Uterus (tissue), 4 donors: ENCODE results near the gene SERTAD1. TPM values are rescaled to one million over a fixed set of nuclear protein-coding genes. Genes with fewer than 3 reads are reported as not detected.

Source experiments
- DNase-seq, 2 donors: peaks; one replicate each; pipeline ENCODE4 v3.0.0-alpha.2; 2019 to 2020
- H3K27ac ChIP-seq, 2 donors: fragments of 200-600 bp; sonication (generic); 1 replicate in 1 of 2; 2 replicates in 1 of 2; pipeline ENCODE4 v1.5.1; 2016 to 2018
- H3K27me3 ChIP-seq, 2 donors: fragments of 200-600 bp; sonication (generic); one replicate each; pipeline ENCODE4 v1.5.1; 2018 to 2019; ENCODE audit warnings: control low read depth in 1 of 2
- H3K36me3 ChIP-seq, 2 donors: fragments of 200-600 bp; sonication (generic); one replicate each; pipeline ENCODE4 v1.5.1; 2019; ENCODE audit warnings: control low read depth in 1 of 2
- H3K4me1 ChIP-seq, 2 donors: fragments of 200-600 bp; sonication (generic); one replicate each; pipeline ENCODE4 v1.5.1; 2018 to 2019; ENCODE audit warnings: control low read depth in 1 of 2
- H3K4me3 ChIP-seq, 2 donors: fragments of 200-600 bp; sonication (generic); 1 replicate in 1 of 2; 2 replicates in 1 of 2; pipeline ENCODE4 v1.5.1; 2018 to 2019; ENCODE audit warnings: mild to moderate bottlenecking in 1 of 2
- H3K9me3 ChIP-seq, 2 donors: fragments of 200-600 bp; sonication (generic); one replicate each; pipeline ENCODE4 v1.5.1; 2019; ENCODE audit warnings: control low read depth in 1 of 2
- POLR2A ChIP-seq, 2 donors: fragments of 450-650 bp; IDR thresholded peaks; one replicate each; pipeline ENCODE4 v1.6.1; 2016; ENCODE audit warnings: antibody characterized with exemption in 2 of 2, mild to moderate bottlenecking in 1 of 2, moderate library complexity in 1 of 2
- intact Hi-C: fragments of 100-400 bp; cut with DNase I; formaldehyde crosslinking; loops from one replicate; pipeline ENCODE4 v1.15.1; 2023; ENCODE audit warnings: low total_unique reads
- total RNA-seq, 4 donors: library from RNA; depleted of rRNA in 3 of 4; stranded (reverse); fragments of >200 nt in 3 of 4; gene quantifications; one replicate each; pipeline versions ENCODE4 v1.1.0 to v1.2.4, GENCODE V29; 2014 to 2023
- TF ChIP-seq, protein P1 (sequence below), 4 experiments: fragments of 200-600 bp in 2 of 4; fragments of 450-650 bp in 2 of 4; sonication (generic) in 2 of 4; IDR thresholded peaks; one replicate each; pipeline ENCODE4 v1.5.1; 2016 to 2019; ENCODE audit warnings: antibody characterized with exemption in 4 of 4, mild to moderate bottlenecking in 2 of 4, moderate library complexity in 1 of 4
- donor health status: DM: yes; HTN: yes; CAD: no.

The SERTAD1 gene, protein sequence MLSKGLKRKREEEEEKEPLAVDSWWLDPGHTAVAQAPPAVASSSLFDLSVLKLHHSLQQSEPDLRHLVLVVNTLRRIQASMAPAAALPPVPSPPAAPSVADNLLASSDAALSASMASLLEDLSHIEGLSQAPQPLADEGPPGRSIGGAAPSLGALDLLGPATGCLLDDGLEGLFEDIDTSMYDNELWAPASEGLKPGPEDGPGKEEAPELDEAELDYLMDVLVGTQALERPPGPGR
- 10 to 100 TPM in 3 of 4 donors, 1 to 10 TPM in 1; 3.1 to 18.4 (median 15.8) TPM for total RNA-seq

DNA sequence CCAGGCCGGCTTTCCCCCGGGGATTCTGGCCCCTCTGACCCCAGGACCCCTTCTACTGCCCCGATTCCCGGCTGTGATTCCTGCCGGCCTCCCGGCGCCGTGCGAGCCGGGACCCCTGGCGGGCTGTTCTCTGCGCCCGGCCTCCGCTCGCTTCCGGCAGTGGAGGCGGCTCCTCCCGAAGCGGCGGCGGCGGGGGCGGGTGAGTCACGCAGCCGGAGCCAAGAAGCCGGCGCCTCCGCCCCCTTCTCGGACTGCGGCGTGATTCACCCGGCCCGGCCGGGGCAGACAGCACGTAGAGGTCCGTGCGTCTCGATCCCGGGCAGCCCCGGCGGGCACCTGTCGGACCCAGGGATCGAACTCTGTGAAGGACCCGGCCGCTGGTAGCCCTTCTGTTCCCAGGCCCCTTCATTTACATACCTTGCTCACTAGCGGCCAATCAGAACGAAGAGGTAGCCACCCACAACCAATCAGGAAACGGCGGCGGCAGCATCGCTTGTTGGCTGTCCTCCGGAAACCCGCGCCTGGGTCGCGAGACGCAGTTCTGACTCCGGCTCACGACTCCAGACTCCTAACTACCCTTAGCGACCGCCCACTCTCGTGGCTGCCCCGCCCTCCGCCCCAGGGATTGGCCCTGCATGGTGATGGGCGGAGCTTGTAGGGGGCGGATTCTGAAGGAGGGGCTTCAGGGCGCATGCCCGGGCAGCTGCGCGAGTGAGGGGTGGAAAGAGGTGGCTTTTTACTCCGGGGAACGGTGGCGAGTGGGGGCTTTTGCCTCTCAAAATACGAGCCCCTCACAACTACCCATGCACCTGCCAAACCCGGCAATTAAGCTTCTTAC is at the start of gene SERTAD1:
Gene SERTAD1, minus strand, starts transcription at position 543 of the 838 bp plus-strand sequence. CDS start 2,446 bp downstream, outside the sequence.
- Histone ChIP-seq H3K27me3 (no peaks in the 10 kb centered on the region), H3K27ac (peak within 1 kb of the TSS; percentile 98), H3K9me3 (no peaks in the 10 kb centered on the region), H3K4me3 (peak within 1 kb of the TSS; percentile 72 to 93), H3K4me1 (peaks cover 0 to 21% of the 10 kb centered on the region in 2 donors), H3K36me3 (no peaks in the 10 kb centered on the region)
- intact Hi-C loops: no loop called here
- DNase-seq: peak; percentile 100
- TF ChIP-seq, protein P1, sequence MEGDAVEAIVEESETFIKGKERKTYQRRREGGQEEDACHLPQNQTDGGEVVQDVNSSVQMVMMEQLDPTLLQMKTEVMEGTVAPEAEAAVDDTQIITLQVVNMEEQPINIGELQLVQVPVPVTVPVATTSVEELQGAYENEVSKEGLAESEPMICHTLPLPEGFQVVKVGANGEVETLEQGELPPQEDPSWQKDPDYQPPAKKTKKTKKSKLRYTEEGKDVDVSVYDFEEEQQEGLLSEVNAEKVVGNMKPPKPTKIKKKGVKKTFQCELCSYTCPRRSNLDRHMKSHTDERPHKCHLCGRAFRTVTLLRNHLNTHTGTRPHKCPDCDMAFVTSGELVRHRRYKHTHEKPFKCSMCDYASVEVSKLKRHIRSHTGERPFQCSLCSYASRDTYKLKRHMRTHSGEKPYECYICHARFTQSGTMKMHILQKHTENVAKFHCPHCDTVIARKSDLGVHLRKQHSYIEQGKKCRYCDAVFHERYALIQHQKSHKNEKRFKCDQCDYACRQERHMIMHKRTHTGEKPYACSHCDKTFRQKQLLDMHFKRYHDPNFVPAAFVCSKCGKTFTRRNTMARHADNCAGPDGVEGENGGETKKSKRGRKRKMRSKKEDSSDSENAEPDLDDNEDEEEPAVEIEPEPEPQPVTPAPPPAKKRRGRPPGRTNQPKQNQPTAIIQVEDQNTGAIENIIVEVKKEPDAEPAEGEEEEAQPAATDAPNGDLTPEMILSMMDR (IDR thresholded peaks at IDR 0.05): peak; percentile 79 to 91 (median 83)
- peak; percentile 99 for TF ChIP-seq POLR2A (IDR thresholded peaks at IDR 0.05)

DNA sequence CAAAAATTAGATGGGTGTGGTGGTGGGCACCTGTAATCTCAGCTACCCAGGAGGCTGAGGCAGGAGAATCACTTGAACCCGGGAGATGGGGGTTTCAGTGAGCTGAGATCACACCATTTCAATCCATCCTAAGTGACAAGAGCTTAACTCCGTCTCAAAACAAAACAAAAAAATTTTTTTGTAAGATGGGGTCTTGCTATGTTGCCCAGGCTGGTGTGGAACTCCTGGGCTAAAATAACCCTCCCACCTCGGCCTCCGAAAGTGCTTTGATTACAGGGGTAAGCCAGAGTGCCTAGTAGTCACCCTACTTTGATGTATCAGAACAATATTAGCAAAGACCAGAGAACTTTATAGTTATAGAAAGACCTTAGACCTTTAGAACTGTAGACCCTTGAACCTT is 48.9 kb upstream of the SERTAD1 start:
- no peak for DNase-seq
- Histone ChIP-seq H3K9me3 (no peaks in the 10 kb centered on the region), H3K4me1 (no peaks in the 10 kb centered on the region), H3K27me3 (no peaks in the 10 kb centered on the region), H3K36me3 (no peaks in the 10 kb centered on the region), H3K27ac (no peak overlapping the region), H3K4me3 (no peak overlapping the region)
- intact Hi-C loops: no loop called here
- TF ChIP-seq, protein P1 (IDR thresholded peaks at IDR 0.05): no peak
- TF ChIP-seq POLR2A (IDR thresholded peaks at IDR 0.05): no peak

DNA sequence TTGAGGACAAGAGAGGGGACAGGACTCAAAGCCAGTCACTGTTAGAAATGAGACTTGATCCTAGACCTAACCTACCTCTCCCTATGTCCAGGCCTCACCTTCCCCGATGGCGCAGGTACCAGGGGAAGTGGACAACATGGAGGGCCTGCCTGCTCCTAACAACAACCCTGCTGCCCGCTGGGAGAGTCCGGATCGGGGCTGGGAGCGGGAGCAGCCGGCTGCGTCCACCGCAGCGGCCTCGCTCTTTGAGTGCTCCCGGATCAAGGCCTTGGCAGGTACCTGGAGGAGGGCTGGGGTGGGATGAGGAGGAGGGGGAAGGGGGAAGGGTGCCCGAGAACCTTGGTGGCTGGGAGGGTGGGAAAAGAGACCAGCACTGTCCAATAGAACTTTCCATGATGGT is 46.7 kb upstream of the SERTAD1 start:
- Histone ChIP-seq H3K4me1 (peaks cover 0 to under 1% of the 10 kb centered on the region in 2 donors), H3K9me3 (no peaks in the 10 kb centered on the region), H3K27ac (no peak overlapping the region), H3K36me3 (no peaks in the 10 kb centered on the region), H3K27me3 (no peaks in the 10 kb centered on the region), H3K4me3 (no peak overlapping the region)
- no peak for DNase-seq
- intact Hi-C loops: no loop called here
- TF ChIP-seq POLR2A (IDR thresholded peaks at IDR 0.05): no peak
- TF ChIP-seq, protein P1 (IDR thresholded peaks at IDR 0.05): no peak

DNA sequence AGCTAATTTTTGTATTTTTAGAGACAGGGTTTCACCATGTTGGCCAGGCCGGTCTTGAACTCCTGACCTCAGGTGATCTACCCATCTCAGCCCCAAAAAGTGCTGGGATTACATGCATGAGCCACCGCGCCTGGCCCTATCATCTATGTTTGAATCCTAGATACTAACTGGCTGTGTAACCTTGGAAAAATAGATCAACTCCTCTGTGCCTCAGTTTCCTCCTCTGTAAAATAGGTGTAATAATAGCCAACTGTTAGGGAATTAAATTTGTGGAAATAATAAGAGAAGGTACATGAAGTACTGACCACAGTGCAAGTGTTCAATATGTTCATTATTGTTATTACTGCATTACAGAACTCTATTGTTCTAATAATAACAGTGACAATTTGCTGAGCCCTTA is 45.3 kb upstream of the SERTAD1 start:
- intact Hi-C loops: no loop called here

More for the DNA sequence above, 45.3 kb upstream of the SERTAD1 start:
- Histone ChIP-seq H3K27ac (no peak overlapping the region), H3K36me3 (no peaks in the 10 kb centered on the region), H3K27me3 (no peaks in the 10 kb centered on the region), H3K4me3 (no peak overlapping the region), H3K9me3 (no peaks in the 10 kb centered on the region), H3K4me1 (peaks cover 0 to 6% of the 10 kb centered on the region in 2 donors)
- DNase-seq: no peak
- TF ChIP-seq POLR2A (IDR thresholded peaks at IDR 0.05): no peak
- TF ChIP-seq, protein P1 (IDR thresholded peaks at IDR 0.05): no peak
